HepG2 (cell line): ENCODE results near the gene EIF5. TPM values are rescaled to one million over a fixed set of nuclear protein-coding genes. Genes with fewer than 3 reads are reported as not detected.

Source experiments
- ARNTL ChIP-seq: sonication (generic); formaldehyde crosslinking; IDR thresholded peaks from 2 replicates; pipeline ENCODE4 v1.4.0; 2020; ENCODE audit warnings: mild to moderate bottlenecking, missing genetic modification reagents
- CREB3 ChIP-seq: sonication (generic); formaldehyde crosslinking; IDR thresholded peaks from 2 replicates; pipeline ENCODE4 v1.5.0; 2020; ENCODE audit warnings: missing genetic modification reagents
- E2F2 ChIP-seq: sonication (generic); formaldehyde crosslinking; IDR thresholded peaks from 2 replicates; pipeline ENCODE4 v1.4.0; 2020; ENCODE audit warnings: missing genetic modification reagents, borderline replicate concordance
- MED1 ChIP-seq: sonication (generic); formaldehyde crosslinking; IDR thresholded peaks from 2 replicates; pipeline ENCODE4 v1.4.0; 2020; ENCODE audit warnings: missing genetic modification reagents
- MTA1 ChIP-seq: sonication (generic); formaldehyde crosslinking; IDR thresholded peaks from 2 replicates; pipeline ENCODE4 v1.4.0; 2020; ENCODE audit warnings: missing genetic modification reagents, mild to moderate bottlenecking, borderline replicate concordance
- NFIB ChIP-seq: sonication (generic); formaldehyde crosslinking; IDR thresholded peaks from 2 replicates; pipeline ENCODE4 v1.9.0; 2021; ENCODE audit warnings: missing genetic modification reagents, mild to moderate bottlenecking, borderline replicate concordance
- NR2F1 ChIP-seq, 2 experiments: fragments of 450-650 bp in 1 of 2; formaldehyde crosslinking in 1 of 2; IDR thresholded peaks; 2 replicates each; pipeline versions ENCODE4 v1.5.0 to v1.6.1; 2016 to 2020; ENCODE audit warnings: mild to moderate bottlenecking in 1 of 2, missing compliant biosample characterization in 1 of 2, missing genetic modification reagents in 1 of 2, moderate library complexity in 1 of 2
- PAXIP1 ChIP-seq: sonication (generic); formaldehyde crosslinking; conservative IDR thresholded peaks from 2 replicates; pipeline ENCODE4 v1.4.0; 2020; ENCODE audit warnings: mild to moderate bottlenecking, missing genetic modification reagents, moderate library complexity
- POGZ ChIP-seq: sonication (generic); formaldehyde crosslinking; IDR thresholded peaks from 2 replicates; pipeline ENCODE4 v1.4.0; 2020; ENCODE audit warnings: mild to moderate bottlenecking, missing genetic modification reagents
- REL ChIP-seq: sonication (generic); formaldehyde crosslinking; conservative IDR thresholded peaks from 2 replicates; pipeline ENCODE4 v1.8.0; 2022; ENCODE audit warnings: mild to moderate bottlenecking, missing genetic modification reagents, moderate library complexity
- ZBTB39 ChIP-seq: sonication (generic); formaldehyde crosslinking; IDR thresholded peaks from 2 replicates; pipeline ENCODE4 v1.5.0; 2020; ENCODE audit warnings: missing genetic modification reagents
- ZBTB46 ChIP-seq: sonication (generic); formaldehyde crosslinking; IDR thresholded peaks from 2 replicates; pipeline ENCODE4 v1.4.0; 2020; ENCODE audit warnings: mild to moderate bottlenecking, missing genetic modification reagents, borderline replicate concordance
- ZMYM3 ChIP-seq: sonication (generic); formaldehyde crosslinking; IDR thresholded peaks from 2 replicates; pipeline ENCODE4 v1.5.1; 2020; ENCODE audit warnings: mild to moderate bottlenecking, missing genetic modification reagents
- ZNF256 ChIP-seq: sonication (generic); formaldehyde crosslinking; conservative IDR thresholded peaks from 2 replicates; pipeline ENCODE4 v1.4.0; 2020; ENCODE audit warnings: missing genetic modification reagents
- ZNF691 ChIP-seq: sonication (generic); formaldehyde crosslinking; IDR thresholded peaks from 2 replicates; pipeline ENCODE4 v1.4.0; 2020; ENCODE audit warnings: missing genetic modification reagents, low read depth, mild to moderate bottlenecking, borderline replicate concordance
- polyA plus RNA-seq, 8 experiments: library from polyadenylated mRNA; depleted of rRNA in 3 of 8; stranded (reverse) in 7 of 8; unstranded in 1 of 8; fragments of >200 nt; fragmentation: Illumina TruSeq in 4 of 8; extraction: Trizol in 4 of 8; gene quantifications; 2 replicates each; pipeline versions ENCODE4 v1.2.1 to v1.2.3, GENCODE V29; 2011 to 2016; ENCODE audit warnings: low read depth in 4 of 8, missing spikeins in 1 of 8, mixed read lengths in 1 of 8; ENCODE audit not compliant: insufficient read depth in 1 of 8
- total RNA-seq, 5 experiments: library from RNA; depleted of rRNA; stranded (reverse); fragments of >200 nt; fragmentation: Illumina TruSeq; extraction: Trizol; gene quantifications; 2 replicates each; pipeline ENCODE4 v1.2.3, GENCODE V29; 2016; ENCODE audit warnings: low read depth in 1 of 5

Gene EIF5
- total and polyA plus RNA-seq, 2 of the 13 experiments (the other 11 are each of a cell fraction or from before 2014, with no cell fraction given) = 189 to 281 TPM

- no peak for TF ChIP-seq E2F2 (CRISPR knock-in tag)
- no peak for TF ChIP-seq POGZ (CRISPR knock-in tag)
- no peak for TF ChIP-seq MED1 (CRISPR knock-in tag)
- no peak for TF ChIP-seq ARNTL (CRISPR knock-in tag)
- peak; percentile 87 for TF ChIP-seq ZMYM3 (CRISPR knock-in tag)
- TF ChIP-seq ZNF256 (CRISPR knock-in tag) = no peak
- TF ChIP-seq ZBTB46 (CRISPR knock-in tag) = no peak
- TF ChIP-seq ZBTB39 = no peak
- TF ChIP-seq REL (CRISPR knock-in tag) = no peak
- peak; percentile 73; the same call in 1 of the 2 replicates for TF ChIP-seq ZNF691 (CRISPR knock-in tag)
- no peak for TF ChIP-seq NFIB (CRISPR knock-in tag)
- 0 out of 2 replicates have a peak, but pooled peaks have one; percentile 51 for TF ChIP-seq MTA1 (CRISPR knock-in tag)
- peak; percentile 45; the same call in 1 of the 2 replicates for TF ChIP-seq PAXIP1 (CRISPR knock-in tag)
- no peak for TF ChIP-seq CREB3
- no peak for TF ChIP-seq NR2F1 (CRISPR knock-in tag; IDR thresholded peaks at IDR 0.05)
Observed at GRCh38 chr14:103378038-103378854, 44.2 kb downstream of the EIF5 start (continued).
